Activated CD8-positive, alpha-beta memory T cell treated with anti-CD3 and anti-CD28 coated beads, Interleukin-2, amount 50 U/mL, for 24 hours (primary cell): ENCODE results near the gene CACNA1S.

Source experiments
- DNase-seq: peaks from one replicate; pipeline ENCODE4 v3.0.0-alpha.2; 2020; ENCODE audit errors: extremely low read depth

The CACNA1S gene

GRCh38 chr1:201013991-201014815, 98.0 kb downstream of the CACNA1S start:
- DNase-seq = no peak

GRCh38 chr1:201013031-201013485, 99.2 kb downstream of the CACNA1S start:
- no peak for DNase-seq

DNA sequence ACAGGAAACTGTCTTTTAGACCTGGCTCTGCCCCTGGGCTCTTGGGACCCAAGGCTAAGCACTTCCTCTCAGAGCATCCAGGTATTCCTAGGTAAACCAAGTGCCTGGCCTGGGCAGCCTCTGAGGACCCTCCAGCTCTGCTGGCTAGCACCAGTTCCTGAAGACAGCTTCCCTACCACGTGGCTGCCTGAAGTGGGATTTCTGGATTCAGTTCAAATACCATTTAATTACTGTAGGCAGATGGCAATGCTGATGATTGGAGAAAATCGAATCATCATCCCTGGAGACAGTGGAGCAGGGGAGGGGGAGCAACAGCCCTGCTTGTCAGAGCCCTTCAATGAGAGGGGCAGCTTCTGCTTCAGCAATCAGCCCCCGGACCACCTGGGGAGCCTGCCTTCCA, 100.6 kb downstream of the CACNA1S start:
- DNase-seq = no peak

- DNase-seq = no peak
These were observed 102.1 kb downstream of the CACNA1S start for GRCh38 chr1:201009962-201010645.

DNA sequence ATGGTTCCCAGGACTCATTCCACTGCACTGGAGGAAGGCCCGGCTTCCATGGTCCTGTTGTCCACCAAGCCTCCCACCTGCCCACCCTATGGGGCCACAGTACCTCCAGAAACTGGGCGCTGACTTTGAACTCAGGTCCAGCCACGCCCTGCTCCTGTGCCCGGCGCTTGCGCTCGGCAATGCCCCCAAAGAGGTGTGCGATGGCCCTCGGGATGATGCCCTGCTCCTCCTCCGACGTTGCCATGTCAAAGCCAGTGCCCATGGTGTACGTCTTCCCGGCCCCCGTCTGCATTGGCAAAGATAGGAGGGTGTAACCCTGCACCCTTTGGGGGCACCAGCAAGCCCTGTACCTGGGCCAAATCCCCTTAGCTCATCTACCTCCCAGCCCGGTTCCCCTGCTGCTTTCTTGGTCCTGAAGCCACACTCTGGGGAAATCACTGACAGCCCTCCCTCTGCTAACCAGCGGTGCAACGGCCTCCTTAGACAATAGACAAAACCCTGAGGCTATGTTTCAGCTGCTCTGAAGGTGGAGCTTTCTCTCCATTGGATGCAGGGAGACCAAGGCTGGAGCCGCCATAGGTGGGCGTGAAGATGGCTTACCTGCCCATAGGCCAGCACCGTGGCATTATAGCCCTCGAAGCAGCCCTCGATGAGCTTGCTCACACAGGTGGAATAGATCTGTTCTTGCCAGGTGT, 103.4 kb downstream of the CACNA1S start:
- DNase-seq = no peak

- DNase-seq = no peak
These were observed 104.7 kb downstream of the CACNA1S start for GRCh38 chr1:201007481-201007880.

DNA sequence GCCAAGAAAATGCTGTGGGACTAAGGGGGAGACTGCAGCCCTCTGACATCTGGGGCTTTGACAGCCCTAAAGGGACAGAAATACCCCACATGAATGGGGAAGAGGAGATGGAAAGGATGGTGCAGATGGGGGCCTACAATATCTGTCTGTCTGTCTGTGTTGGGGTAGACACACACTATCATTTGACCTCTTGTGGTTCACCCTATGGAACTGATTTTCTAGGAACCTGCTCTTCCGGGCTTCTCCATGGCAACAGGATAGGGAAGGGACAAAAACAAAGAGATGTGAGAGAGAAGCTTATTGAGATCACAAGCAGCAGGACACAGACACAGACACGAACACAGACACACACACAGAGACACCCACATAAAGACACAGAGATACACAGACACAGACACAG, 105.8 kb downstream of the CACNA1S start:
- DNase-seq = no peak

DNA sequence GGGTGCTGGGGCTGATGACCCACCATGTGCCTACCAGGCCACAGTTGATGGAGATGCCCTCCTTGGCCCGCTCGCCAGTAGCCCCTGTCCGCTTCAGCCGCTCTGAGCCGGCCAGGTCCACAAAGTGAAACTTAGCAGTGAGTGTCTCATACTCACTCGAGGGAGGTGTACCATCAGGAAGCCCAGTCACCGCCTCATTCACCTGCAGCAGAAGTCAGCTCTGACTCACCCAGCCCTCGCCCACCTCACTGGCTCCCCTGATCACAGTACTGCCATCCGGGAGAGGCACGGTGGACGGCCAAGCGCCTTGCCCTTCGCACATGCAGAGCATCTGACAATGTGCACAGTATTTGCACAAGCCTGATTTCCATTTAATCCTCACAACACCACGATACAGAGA, 107.5 kb downstream of the CACNA1S start:
- no peak for DNase-seq

DNA sequence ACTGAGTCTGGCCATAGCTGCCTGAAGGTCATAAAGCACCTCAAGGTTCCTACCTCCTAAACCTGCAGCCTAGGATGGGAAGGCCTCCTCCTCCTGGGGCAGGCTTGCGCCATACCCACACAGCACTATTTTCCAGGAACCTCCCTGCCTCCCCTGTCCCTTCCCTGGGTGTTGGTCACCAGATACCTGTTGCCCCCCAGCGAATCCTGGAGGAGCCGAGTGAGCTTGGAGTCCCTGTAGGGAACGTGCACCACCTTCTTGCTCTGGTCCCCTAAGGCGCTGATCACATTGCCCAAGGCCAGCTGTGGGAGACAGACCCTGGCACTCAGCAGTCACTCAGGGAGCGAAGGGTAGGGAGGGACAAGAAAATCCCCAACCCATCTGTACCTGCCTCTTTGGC, 108.1 kb downstream of the CACNA1S start:
- DNase-seq = no peak

DNA sequence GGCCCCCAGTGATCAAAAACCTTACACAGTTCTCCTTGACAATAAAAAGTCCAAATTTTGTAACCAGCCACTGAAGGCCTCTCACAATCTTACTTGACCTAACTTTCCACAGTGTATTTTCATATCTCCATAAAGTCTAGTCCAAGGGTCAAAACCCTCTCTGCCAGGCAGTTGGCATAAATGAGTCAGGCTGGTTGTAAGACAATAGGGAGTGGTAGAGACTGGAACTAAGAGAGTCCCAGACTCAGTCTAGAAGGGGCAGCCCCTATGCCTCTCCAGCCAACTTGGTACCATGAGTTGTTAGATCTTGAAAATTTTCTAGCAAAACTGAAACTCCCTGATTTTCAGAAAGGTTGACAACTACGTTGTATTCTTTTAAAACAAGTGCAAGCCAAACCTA, 109.7 kb downstream of the CACNA1S start:
- no peak for DNase-seq

GRCh38 chr1:201001962-201002361, 110.3 kb downstream of the CACNA1S start:
- no peak for DNase-seq

GRCh38 chr1:201000391-201000790, 111.8 kb downstream of the CACNA1S start:
- DNase-seq = no peak

DNA sequence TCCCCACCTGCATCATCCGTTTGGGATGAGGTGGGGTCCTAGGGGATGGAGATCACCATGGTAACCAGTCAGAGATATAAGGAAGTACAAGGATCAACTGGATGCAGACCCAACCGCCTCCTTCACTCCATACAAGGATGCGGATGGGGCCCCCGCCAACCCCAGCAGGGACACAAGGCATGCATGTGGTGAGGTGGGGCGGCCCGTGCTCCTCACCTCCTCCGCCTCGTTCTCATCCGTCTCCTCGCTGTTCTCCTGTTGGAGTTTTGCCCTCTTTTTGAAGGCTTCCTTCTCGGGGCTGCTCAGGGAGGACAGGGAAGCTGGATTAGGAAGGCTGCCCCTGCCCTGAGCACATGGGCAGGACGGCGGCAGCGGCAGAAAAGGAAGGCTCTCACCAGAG, 112.6 kb downstream of the CACNA1S start:
- no peak for DNase-seq

- DNase-seq = no peak
These were observed 113.9 kb downstream of the CACNA1S start for GRCh38 chr1:200998323-200998722.

GRCh38 chr1:200992382-200993048, 119.7 kb downstream of the CACNA1S start:
- DNase-seq = no peak

- DNase-seq = no peak
These were observed 121.1 kb downstream of the CACNA1S start for GRCh38 chr1:200991097-200991614.

- no peak for DNase-seq
These were observed 122.1 kb downstream of the CACNA1S start for GRCh38 chr1:200990114-200990513.
